T-helper 1 cell treated with Interleukin-12 subunit alpha and Interleukin-12 subunit beta and Interleukin-4 antibody, amounts not matched to agents 30 ng/mL and 1 ng/mL, for 36 hours (primary cell): ENCODE results near the gene MARCHF2. TPM values are rescaled to one million over a fixed set of nuclear protein-coding genes. Genes with fewer than 3 reads are reported as not detected.
"Not testable (repeated sequence)": the region's sequence is repeated elsewhere in the genome, so short reads cannot be mapped to it uniquely, and the experiment has no call there.

Experiments
- intact Hi-C: fragments of 100-400 bp; cut with micrococcal nuclease; formaldehyde crosslinking; loops from one replicate; pipeline ENCODE4 v1.15.1; 2024
- total RNA-seq: library from RNA; stranded (reverse); gene quantifications from 2 replicates; pipeline ENCODE4 v1.2.3, GENCODE V29; 2022

Gene MARCHF2
- 19.0 and 23.9 TPM in 2 replicates for total RNA-seq

GRCh38 chr19:8412783-8413628, at the start of gene MARCHF2:
MARCHF2 (plus strand) TSS chr19:8413305; CDS start chr19:8421841, 8,536 bp downstream.
- intact Hi-C loops, result loop anchor here (1.0 to 2.0 kb wide), 10 partner anchors 23 to 493 kb away; partner anchors contain the start of genes ANGPTL4, HNRNPM, NDUFA7 and RAB11B

DNA sequence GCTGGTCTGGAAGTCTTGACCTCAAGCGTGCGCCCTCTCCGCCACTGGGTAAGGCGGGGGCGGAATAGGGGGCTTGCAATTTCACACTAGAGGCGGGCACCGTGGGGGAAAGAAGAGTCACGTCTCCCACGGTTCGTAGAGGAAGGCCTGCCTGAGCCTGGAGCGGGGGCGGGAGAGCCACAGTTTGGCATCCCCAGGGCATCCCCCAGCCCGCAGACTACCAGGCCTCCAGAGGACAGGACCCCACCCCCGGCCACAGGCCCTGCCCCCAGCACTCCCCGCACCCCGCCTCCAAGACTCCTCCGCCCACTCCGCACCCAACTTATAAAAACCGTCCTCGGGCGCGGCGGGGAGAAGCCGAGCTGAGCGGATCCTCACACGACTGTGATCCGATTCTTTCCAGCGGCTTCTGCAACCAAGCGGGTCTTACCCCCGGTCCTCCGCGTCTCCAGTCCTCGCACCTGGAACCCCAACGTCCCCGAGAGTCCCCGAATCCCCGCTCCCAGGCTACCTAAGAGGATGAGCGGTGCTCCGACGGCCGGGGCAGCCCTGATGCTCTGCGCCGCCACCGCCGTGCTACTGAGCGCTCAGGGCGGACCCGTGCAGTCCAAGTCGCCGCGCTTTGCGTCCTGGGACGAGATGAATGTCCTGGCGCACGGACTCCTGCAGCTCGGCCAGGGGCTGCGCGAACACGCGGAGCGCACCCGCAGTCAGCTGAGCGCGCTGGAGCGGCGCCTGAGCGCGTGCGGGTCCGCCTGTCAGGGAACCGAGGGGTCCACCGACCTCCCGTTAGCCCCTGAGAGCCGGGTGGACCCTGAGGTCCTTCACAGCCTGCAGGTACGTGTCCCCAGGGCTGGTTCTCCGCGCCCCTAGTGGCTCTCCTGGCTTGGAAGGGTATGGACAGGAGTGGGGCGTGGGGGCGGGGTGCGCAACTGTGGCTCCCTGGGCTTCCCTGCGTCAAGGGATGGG, 49.0 kb upstream of the MARCHF2 start, which contains the start of gene ANGPTL4:
Gene ANGPTL4, plus strand, starts transcription at position 353 of the 969 bp plus-strand sequence. Its CDS starts 167 bp downstream, at position 520.
- intact Hi-C loops, result loop anchor here (1.0 to 2.0 kb wide), 3 partner anchors 10 to 49 kb away; partner anchors contain the start of genes MARCHF2 and RAB11B

DNA sequence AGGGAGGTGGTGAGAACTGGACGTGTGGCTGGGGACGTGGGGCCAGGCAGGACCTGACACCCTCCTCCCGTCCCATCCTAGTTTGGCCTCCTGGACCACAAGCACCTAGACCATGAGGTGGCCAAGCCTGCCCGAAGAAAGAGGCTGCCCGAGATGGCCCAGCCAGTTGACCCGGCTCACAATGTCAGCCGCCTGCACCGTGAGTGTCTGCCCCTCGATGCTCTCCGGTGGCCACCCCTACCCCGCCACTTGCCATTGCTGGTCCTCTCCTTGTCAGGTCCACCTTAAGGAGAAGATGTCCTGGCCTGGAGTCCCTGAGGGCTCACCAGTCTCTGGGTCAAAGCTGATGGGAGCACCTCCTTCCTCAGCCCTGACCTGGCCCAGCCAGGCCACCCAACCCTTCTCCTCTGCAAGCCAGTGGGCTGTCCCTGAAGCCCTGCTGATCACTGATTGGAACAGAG, 47.0 kb upstream of the MARCHF2 start:
- intact Hi-C loops, result no loop called here

DNA sequence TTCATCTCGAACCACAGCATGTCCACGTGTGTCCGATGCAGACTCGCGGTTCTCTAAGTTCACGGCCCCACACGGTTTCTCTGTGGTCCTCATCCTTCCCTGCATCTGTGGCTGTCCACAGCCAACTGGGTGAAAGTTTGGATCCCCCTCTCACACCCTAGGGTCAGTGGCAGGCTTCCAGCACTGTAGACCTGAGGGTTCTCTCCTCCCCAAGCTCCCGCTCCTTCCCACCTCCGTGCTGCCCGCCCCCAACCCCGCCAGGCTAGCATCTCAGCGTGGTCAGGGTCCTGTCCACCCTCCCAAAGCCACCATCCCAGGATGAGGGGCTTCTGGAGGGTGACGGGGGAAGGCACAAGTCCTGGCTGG, 46.2 kb upstream of the MARCHF2 start:
- intact Hi-C loops, result no loop called here

DNA sequence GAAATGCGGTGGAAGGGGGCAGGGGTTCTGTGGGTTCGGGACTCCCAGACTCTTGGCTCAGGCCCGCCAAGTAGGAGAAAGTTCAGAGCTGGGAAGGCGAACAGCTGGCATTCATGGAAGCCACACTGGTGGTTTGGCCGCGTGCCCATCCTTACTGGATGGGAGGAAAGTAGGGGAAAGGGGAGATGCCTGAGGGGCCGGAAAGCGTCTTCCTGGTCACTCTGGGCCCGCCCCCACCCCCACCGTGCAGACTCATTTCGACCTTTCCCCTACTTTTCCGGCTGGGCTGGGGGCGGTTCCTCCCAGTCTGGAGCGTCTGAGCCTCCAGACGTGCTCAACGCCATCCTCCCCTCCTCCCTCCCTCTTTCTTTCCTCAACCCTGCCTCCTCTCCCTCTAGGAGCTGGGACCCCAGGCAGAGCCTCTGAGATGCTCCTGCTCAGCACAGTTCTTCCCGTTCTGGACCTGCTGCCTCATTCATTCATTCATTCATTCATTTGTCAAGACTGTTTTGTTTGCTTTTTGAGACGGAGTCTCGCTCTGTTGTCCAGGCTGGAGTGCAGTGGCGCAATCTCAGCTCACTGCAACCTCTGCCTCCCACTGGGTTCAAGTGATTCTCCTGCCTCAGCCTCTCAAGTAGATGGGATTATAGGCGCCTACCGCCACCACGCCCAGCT, 45.6 kb upstream of the MARCHF2 start:
- intact Hi-C loops, result no loop called here

GRCh38 chr19:8370176-8371010, 42.7 kb upstream of the MARCHF2 start:
- intact Hi-C loops, result no loop called here

DNA sequence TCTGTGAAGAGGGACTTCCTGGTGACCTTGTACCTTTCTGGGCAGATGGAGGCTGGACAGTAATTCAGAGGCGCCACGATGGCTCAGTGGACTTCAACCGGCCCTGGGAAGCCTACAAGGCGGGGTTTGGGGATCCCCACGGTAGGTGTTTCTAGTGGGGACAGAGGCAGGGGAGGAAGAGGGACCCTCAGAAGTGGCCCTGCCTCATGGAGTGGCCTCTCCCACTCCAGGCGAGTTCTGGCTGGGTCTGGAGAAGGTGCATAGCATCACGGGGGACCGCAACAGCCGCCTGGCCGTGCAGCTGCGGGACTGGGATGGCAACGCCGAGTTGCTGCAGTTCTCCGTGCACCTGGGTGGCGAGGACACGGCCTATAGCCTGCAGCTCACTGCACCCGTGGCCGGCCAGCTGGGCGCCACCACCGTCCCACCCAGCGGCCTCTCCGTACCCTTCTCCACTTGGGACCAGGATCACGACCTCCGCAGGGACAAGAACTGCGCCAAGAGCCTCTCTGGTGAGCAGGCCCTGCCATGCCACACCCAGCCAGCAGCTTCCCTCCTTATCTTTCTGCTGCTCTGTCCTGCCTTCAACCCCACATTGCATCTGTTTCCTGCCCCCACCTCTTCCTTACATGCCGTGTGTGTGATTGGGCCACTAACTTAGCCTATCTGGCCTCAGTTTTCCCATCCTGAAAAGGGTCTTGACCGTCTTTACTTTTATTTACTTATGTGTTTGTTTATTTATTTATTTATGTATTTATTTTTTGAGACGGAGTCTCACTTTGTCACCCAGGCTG, 41.9 kb upstream of the MARCHF2 start:
- intact Hi-C loops, result no loop called here

DNA sequence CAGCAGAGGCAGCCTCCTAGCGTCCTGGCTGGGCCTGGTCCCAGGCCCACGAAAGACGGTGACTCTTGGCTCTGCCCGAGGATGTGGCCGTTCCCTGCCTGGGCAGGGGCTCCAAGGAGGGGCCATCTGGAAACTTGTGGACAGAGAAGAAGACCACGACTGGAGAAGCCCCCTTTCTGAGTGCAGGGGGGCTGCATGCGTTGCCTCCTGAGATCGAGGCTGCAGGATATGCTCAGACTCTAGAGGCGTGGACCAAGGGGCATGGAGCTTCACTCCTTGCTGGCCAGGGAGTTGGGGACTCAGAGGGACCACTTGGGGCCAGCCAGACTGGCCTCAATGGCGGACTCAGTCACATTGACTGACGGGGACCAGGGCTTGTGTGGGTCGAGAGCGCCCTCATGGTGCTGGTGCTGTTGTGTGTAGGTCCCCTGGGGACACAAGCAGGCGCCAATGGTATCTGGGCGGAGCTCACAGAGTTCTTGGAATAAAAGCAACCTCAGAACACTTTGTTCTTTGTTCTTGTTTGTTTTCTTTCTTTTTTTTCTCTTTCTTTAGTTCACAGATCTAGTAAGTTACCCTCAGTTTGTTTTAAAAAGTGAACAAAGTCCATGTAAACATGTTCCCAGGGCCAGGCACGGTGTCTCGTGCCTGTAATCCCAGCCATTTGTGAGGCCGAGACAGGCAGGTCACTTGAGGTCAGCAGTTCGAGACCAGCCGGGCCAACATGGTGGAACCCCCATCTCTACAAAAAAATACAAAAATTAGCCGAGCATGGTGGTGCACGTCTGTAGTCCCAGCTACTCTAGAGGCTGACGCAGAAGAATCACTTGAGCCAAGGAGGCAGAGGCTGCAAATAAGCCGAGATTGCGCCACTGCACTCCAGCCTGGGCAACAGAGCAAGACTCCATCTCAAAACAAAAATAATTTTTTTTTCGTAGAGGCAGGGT, 39.0 kb upstream of the MARCHF2 start:
- intact Hi-C loops, result no loop called here

- intact Hi-C loops, result not testable (repeated sequence)
These were observed 37.3 kb upstream of the MARCHF2 start for GRCh38 chr19:8375766-8376165.

DNA sequence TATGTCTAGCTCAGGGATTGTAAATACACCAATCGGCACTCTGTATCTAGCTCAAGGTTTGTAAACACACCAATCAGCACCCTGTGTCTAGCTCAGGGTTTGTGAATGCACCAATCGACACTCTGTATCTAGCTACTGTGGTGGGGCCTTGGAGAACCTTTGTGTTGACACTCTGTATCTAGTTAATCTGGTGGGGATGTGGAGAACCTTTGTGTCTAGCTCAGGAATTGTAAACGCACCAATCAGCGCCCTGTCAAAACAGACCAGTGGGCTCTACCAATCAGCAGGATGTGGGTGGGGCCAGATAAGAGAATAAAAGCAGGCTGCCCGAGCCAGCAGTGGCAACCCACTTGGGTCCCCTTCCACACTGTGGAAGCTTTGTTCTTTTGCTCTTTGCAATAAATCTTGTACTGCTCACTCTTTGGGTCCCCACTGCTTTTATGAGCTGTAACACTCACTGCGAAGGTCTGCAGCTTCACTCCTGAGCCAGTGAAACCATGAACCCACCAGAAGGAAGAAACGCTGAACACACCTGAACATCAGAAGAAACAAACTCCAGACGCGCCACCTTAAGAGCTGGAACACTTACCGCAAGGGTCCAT, 36.6 kb upstream of the MARCHF2 start:
- intact Hi-C loops, result not testable (repeated sequence)

DNA sequence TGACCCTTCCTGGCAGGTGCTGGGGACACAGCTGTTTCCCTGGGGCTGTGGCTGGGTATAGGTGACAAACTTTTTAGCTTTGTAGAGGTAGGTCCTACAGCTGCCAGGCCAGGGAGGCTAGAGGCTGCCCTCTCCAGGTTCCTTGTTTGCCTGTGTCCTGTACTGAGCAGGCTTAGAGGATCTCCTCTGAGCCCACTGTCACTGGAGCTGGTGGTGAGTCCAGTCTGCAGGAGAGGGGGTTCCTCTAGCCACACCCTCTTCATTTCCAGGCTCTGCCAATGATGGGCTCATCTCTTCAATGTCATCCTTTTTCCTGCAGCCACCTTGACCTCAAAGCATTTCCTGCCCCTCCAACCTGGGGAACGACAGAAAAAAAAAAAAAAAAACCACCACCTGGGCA, 35.5 kb upstream of the MARCHF2 start:
- intact Hi-C loops, result no loop called here

- intact Hi-C loops, result not testable (repeated sequence)
These were observed 33.8 kb upstream of the MARCHF2 start for GRCh38 chr19:8379156-8379891.

DNA sequence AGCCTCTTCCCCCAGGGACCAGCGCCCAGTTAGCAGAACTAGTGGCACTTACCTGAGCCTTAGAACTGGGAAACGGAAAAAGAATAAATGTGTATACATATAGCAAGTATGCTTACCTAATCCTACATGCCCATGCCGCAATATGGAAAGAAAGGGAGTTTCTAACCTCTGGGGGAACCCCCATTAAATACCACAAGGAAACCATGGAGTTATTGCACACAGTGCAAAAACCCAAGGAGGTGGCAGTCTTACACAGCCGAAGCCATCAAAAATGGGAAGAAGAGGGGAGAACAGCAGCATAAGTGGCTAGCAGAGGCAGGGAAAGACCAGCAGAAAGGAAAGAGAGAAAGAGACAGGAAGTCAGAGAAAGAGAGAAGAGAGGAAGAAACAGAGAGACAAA, 28.5 kb upstream of the MARCHF2 start:
- intact Hi-C loops, result not testable (repeated sequence)

GRCh38 chr19:8385103-8385502, 28.0 kb upstream of the MARCHF2 start:
- intact Hi-C loops, result not testable (repeated sequence)

- intact Hi-C loops, result not testable (repeated sequence)
These were observed 27.5 kb upstream of the MARCHF2 start for GRCh38 chr19:8385566-8385965.

DNA sequence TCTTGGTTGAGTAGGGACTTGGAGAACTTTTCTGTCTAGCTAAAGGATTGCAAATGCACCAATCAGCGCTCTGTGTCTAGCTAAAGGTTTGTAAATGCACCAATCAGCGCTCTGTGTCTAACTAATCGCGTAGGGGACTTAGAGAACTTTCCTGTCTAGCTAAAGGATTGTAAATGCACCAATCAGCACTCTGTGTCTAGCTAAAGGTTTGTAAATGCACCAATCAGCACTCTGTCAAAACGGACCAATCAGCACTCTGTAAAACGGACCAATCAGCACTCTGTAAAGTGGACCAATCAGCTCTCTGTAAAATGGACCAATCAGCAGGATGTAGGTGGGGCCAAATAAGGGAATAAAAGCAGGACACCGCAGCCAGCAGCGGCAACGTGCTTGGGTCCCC, 26.7 kb upstream of the MARCHF2 start:
- intact Hi-C loops, result not testable (repeated sequence)

GRCh38 chr19:8386990-8387389, 26.1 kb upstream of the MARCHF2 start:
- intact Hi-C loops, result no loop called here
